ENCODE results near the gene ITGAD. TPM values are rescaled to one million over a fixed set of nuclear protein-coding genes. Genes with fewer than 3 reads are reported as not detected.

ITGAD gene
- total and polyA plus RNA-seq, 2 of the 8 experiments (the other 6 are each of a cell fraction or from before 2014, with no cell fraction given) = 0.06 TPM; not detected in 1

DNA sequence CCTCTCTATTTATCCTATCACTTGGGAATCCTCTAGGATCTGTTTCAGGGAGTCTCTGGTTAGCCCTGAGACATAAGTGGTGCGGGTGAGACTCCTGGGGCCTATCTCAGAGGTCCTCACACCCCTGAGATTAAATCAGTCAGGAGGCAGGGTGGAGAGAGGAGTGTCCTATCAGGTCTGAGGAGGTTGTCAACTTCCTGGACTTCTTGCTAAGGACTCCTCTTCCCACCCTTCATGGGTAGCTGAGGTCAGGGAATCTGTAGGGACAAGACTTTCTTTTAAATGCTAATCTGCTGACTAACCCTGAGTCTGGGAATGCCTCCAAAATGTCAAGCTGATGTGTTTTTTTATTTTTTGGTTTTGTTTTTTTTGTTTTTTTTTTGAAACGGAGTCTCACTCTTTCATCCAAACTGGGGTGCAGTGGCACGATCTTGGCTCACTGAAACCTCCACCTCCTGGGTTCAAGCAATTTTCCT, 59.5 kb downstream of the ITGAD start:
- Histone ChIP-seq H4K91ac (replicated peaks; ENCODE audit: insufficient read length, low read length) (no peak overlapping the region), H3K4me1 (replicated peaks in 1 of 4; ENCODE audit: control insufficient read depth in 3 of 4, insufficient read depth in 4 of 4, low read length in 3 of 4) (peaks cover 5 to 23% (median 15%) of the 10 kb centered on the region in 4 experiments), H3K9ac (replicated peaks in 1 of 4; ENCODE audit: extremely low read depth in 1 of 4, low read depth in 3 of 4, low read length in 3 of 4) (no peak overlapping the region), H2BK15ac (ENCODE audit: low read length) (no peak overlapping the region), H3K23me2 (ENCODE audit: low read depth, low read length) (no peaks in the 10 kb centered on the region), H2BK12ac (ENCODE audit: low read depth, low read length) (no peak overlapping the region), H2AFZ (ENCODE audit: low read length) (no peak overlapping the region), H3K79me2 (ENCODE audit: control insufficient read depth in 1 of 2, insufficient read depth in 2 of 2, low read length in 2 of 2) (peaks cover 0 to 21% of the 10 kb centered on the region in 2 experiments; a peak in 2 of 4 replicates), H2BK20ac (ENCODE audit: low read length) (no peak overlapping the region), H2BK120ac (replicated peaks; ENCODE audit: low read depth, low read length) (no peak overlapping the region), H3K36me3 (ENCODE audit: control insufficient read depth in 2 of 4, insufficient read depth in 4 of 4, low read length in 3 of 4) (no peaks in the 10 kb centered on the region), H3K79me1 (ENCODE audit: low read depth, low read length) (peaks cover 5% of the 10 kb centered on the region; the same call in 1 of the 2 replicates), H4K8ac (ENCODE audit: extremely low read depth, insufficient read depth, low read length) (no peak overlapping the region), H3K4me2 (ENCODE audit: insufficient read depth in 1 of 2, low read depth in 2 of 2, low read length in 2 of 2) (peak overlapping the region in 1 of 2 experiments; percentile 9; a peak in 1 of 4 replicates), H4K20me1 (replicated peaks in 1 of 2; ENCODE audit: control insufficient read depth in 1 of 2, insufficient read depth in 2 of 2, low read length in 2 of 2) (peaks cover 9 to 23% of the 10 kb centered on the region in 2 experiments), H3K9me3 (ENCODE audit: insufficient read depth in 2 of 2, low read depth in 1 of 2, low read length in 1 of 2) (no peaks in the 10 kb centered on the region), H3K14ac (ENCODE audit: insufficient read length) (no peak overlapping the region), H2BK5ac (ENCODE audit: low read depth, low read length) (no peak overlapping the region), H3K4ac (replicated peaks; ENCODE audit: insufficient read length, low read depth, low read length) (no peak overlapping the region), H3K4me3 (ENCODE audit: extremely low read depth in 1 of 4, insufficient read depth in 2 of 4, low read depth in 3 of 4, low read length in 4 of 4) (no peak overlapping the region), H4K5ac (ENCODE audit: insufficient read length, low read depth, low read length) (no peak overlapping the region), H2AK5ac (ENCODE audit: low read depth, low read length) (no peak overlapping the region), H3K27me3 (replicated peaks in 1 of 4; ENCODE audit: control insufficient read depth in 3 of 4, extremely low read depth in 1 of 4, insufficient read depth in 3 of 4, low read length in 3 of 4) (no peaks in the 10 kb centered on the region), H3K23ac (ENCODE audit: insufficient read length) (no peak overlapping the region), H3K56ac (replicated peaks; ENCODE audit: insufficient read length, low read depth, low read length) (no peak overlapping the region), H3K27ac (ENCODE audit: low read depth, low read length) (no peak overlapping the region), H3K18ac (ENCODE audit: extremely low read depth, low read length) (no peak overlapping the region)
- DNase-seq (ENCODE audit: low read depth in 1 of 2, low spot score in 2 of 2) (no peak), FAIRE-seq (no peak)
- WGBS, 2 experiments (ENCODE audit: extremely low coverage in 1 of 2, insufficient coverage in 1 of 2, insufficient read length in 1 of 2, insufficient replicate concordance in 2 of 2, low coverage in 1 of 2, low lambda C conversion rate in 2 of 2, missing lambda C conversion rate in 1 of 2) = 70% methylated on average over 3 of the region's 3 CpGs; no CpG with 5 or more reads in 1 of the 2 experiments
- CTCF ChIA-PET (ENCODE audit: partially characterized antibody) = interaction anchor here (0.9 to 2.8 kb wide), 10 partner anchors 8 to 499 kb away, joined by 3 to 32 read pairs (median 4); partner anchors contain the start of genes COX6A2, PYDC1 and ZNF843
- POLR2A ChIA-PET (ENCODE audit: partially characterized antibody) = interaction anchor here (0.6 to 1.7 kb wide), 5 partner anchors 239 to 1649 kb away, joined by 3 to 8 read pairs (median 3); partner anchors contain the start of genes FUS, TRIM72 and ZNF267
- TF ChIP-seq TCF12 (IDR thresholded peaks at IDR 0.05; ENCODE audit: low read depth, low read length) (no peak), NANOG (IDR thresholded peaks at IDR 0.05; ENCODE audit: insufficient read depth, low read depth, low read length, poor library complexity, severe bottlenecking) (no peak), BACH1 (IDR thresholded peaks at IDR 0.05; ENCODE audit: low read length) (no peak)

Measured in H1 (cell line).